PC-9 (cell line): ENCODE measurements around the gene DUSP11.

Source experiments
- EZH2 ChIP-seq: fragments of 200-600 bp; sonication (generic); IDR thresholded peaks from 2 replicates; pipeline ENCODE4 v1.8.0; 2017; ENCODE audit warnings: antibody characterized with exemption, low read depth
- TF ChIP-seq, protein P1 (sequence below): fragments of 200-600 bp; sonication (generic); conservative IDR thresholded peaks from 2 replicates; pipeline ENCODE4 v1.6.1; 2017; ENCODE audit warnings: mixed run types, antibody characterized with exemption, mild to moderate bottlenecking, moderate library complexity

DNA sequence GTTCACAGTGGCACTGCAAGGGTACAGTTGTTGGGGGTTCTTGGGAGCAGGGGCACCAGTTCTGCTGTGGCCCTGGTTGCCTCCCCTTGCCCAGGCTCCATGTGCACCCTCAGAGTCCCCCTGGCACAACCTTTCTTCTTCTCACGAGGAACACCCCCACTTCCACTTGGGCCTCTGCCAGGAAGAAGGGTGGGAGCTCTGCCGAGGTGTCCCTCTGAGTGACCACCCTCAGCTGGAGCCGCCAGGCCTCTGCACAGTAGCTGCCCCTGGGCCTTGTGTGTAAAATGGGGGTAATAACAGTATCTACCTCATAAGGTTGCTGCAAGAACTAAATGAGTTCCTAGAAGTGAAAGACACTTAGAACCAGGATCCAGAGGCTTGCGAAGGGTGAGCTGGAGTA lies 51.2 kb downstream of the DUSP11 start:
- TF ChIP-seq, protein P1, sequence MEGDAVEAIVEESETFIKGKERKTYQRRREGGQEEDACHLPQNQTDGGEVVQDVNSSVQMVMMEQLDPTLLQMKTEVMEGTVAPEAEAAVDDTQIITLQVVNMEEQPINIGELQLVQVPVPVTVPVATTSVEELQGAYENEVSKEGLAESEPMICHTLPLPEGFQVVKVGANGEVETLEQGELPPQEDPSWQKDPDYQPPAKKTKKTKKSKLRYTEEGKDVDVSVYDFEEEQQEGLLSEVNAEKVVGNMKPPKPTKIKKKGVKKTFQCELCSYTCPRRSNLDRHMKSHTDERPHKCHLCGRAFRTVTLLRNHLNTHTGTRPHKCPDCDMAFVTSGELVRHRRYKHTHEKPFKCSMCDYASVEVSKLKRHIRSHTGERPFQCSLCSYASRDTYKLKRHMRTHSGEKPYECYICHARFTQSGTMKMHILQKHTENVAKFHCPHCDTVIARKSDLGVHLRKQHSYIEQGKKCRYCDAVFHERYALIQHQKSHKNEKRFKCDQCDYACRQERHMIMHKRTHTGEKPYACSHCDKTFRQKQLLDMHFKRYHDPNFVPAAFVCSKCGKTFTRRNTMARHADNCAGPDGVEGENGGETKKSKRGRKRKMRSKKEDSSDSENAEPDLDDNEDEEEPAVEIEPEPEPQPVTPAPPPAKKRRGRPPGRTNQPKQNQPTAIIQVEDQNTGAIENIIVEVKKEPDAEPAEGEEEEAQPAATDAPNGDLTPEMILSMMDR: no peak
- no peak for TF ChIP-seq EZH2
